Bronchial epithelial cell (primary cell): Measurements from ENCODE around the gene SLC22A3. TPM values are rescaled to one million over a fixed set of nuclear protein-coding genes. Genes with fewer than 3 reads are reported as not detected.

Experiments
- DNase-seq: peaks from one replicate; pipeline ENCODE4 v3.0.0-alpha.2; 2010; ENCODE audit warnings: low read depth
- FAIRE-seq: peaks from 2 replicates; lab custom pipeline; 2011; peaks lifted over from hg19 to GRCh38; lab: Jason Lieb, UNC
- H3K27me3 ChIP-seq: 2 replicates; pipeline ENCODE4 v1.5.1; 2011; ENCODE audit warnings: low read length; ENCODE audit not compliant: control insufficient read depth, insufficient read depth
- H3K36me3 ChIP-seq: 2 replicates; pipeline ENCODE4 v1.5.1; 2011; ENCODE audit warnings: low read length; ENCODE audit not compliant: control insufficient read depth, insufficient read depth
- H3K4me3 ChIP-seq: 2 replicates; pipeline ENCODE4 v1.5.1; 2011; ENCODE audit warnings: mild to moderate bottlenecking, low read depth, low read length, control low read depth
- CTCF ChIP-seq: IDR thresholded peaks from 2 replicates; pipeline ENCODE4 v1.5.1; 2011; ENCODE audit warnings: mild to moderate bottlenecking, moderate library complexity, low read length, control low read depth, inconsistent platforms; ENCODE audit not compliant: insufficient read depth, severe bottlenecking
- total RNA-seq: library from RNA; depleted of rRNA; stranded (reverse); fragments of >200 nt; gene quantifications from 2 replicates; pipeline ENCODE4 v1.2.1, GENCODE V29; 2014

SLC22A3 gene
- total RNA-seq, 1 donor from 2014 or later: 8.2 TPM

DNA sequence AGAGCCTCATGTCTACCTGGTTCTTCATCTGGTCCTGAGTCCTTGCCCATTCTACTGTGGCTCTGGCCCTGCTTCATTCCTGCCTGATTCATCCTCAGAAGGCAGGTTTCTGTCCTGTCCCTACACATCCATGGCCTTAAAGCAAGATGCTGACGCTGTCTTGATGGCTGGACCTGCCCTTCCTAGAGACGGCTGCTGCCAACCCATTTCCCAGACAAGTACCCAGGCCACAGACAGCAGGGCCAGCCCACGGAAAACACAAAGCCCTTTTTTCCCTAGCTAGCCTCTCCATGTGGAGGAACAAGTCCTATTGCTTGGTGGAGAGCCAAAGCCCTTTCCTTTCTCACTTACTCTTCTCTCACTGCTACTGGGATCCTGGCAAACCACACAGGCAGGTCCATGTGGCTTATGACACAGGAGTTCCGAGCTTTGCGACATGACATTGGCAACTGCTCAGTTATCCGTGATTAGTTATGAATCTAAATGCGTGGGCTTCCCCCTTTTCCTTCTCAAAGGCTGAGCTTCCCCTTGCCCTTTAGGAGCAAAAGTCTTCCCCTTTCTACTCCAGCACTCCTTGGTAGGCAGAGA is 72.9 kb downstream of the SLC22A3 start:
- DNase-seq: peak; percentile 66
- Histone ChIP-seq H3K36me3 (no peaks in the 10 kb centered on the region), H3K4me3 (no peak overlapping the region), H3K27me3 (no peaks in the 10 kb centered on the region)
- no peak for TF ChIP-seq CTCF
- FAIRE-seq: no peak

DNA sequence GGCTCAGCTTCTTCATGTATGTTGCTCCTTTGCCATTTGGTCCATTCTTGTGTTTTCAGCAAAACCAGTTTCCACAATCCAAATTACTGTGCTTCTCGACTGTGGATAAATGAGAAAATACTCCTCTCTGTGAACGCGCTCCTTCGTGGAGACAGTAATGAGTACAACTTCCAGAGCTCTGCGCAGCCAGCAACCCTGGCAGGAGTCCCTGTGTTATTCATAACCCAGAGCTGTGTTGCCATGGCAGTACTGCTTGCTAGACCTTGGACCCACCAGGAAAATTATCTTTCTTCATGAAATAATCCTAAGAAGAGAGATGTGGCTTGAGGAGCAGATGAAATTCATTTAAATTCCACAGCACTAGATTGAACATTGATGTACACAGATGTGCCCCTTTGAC is 73.7 kb downstream of the SLC22A3 start:
- H3K27me3 ChIP-seq: no peaks in the 10 kb centered on the region
- TF ChIP-seq CTCF: no peak
- no peak overlapping the region for H3K4me3 ChIP-seq
- H3K36me3 ChIP-seq: no peaks in the 10 kb centered on the region
- FAIRE-seq (no peak), DNase-seq (no peak)

DNA sequence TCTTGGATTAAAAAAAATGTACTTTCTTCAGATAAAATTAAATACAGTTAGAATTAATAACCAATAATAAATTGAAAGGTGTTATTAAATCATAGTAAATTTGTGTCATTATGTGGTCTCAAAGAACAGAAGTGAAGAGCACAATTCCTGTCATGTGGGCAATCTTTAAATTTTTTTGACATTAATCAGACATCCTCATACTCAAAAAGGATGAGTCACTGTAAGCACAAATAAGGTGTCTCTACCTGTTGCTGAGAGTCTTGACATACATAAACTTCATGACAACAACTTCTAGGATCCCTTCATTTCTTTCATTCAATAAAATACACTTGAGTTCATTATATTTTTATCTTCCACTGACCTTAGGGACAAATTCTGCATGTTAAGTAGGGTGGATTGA is 76.1 kb downstream of the SLC22A3 start:
- H3K36me3 ChIP-seq: no peaks in the 10 kb centered on the region
- no peak for TF ChIP-seq CTCF
- H3K27me3 ChIP-seq: no peaks in the 10 kb centered on the region
- DNase-seq (peak; percentile 86), FAIRE-seq (no peak)
- no peak overlapping the region for H3K4me3 ChIP-seq

DNA sequence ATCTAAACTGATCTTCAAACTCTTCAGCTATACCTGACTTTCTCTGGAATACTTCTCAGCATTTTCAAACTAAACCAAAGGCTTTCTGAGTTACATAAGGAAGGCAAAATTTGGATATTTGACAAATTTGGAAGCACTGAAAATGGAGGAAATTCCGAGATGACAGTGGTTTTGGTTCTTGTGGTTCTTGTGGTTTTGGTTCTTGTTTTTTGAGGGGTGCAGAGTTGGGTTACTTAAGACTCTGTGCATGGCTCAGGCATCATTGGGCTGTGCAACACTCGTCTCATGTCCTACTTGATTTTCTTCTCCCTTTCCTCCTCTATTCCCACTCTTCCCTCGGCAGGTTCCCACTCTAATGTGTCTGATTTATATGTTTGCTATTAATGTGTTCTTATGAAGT is 78.0 kb downstream of the SLC22A3 start:
- no peak for DNase-seq
- peak; percentile 7 for FAIRE-seq
- Histone ChIP-seq H3K27me3 (no peaks in the 10 kb centered on the region), H3K36me3 (no peaks in the 10 kb centered on the region), H3K4me3 (no peak overlapping the region)
- no peak for TF ChIP-seq CTCF

DNA sequence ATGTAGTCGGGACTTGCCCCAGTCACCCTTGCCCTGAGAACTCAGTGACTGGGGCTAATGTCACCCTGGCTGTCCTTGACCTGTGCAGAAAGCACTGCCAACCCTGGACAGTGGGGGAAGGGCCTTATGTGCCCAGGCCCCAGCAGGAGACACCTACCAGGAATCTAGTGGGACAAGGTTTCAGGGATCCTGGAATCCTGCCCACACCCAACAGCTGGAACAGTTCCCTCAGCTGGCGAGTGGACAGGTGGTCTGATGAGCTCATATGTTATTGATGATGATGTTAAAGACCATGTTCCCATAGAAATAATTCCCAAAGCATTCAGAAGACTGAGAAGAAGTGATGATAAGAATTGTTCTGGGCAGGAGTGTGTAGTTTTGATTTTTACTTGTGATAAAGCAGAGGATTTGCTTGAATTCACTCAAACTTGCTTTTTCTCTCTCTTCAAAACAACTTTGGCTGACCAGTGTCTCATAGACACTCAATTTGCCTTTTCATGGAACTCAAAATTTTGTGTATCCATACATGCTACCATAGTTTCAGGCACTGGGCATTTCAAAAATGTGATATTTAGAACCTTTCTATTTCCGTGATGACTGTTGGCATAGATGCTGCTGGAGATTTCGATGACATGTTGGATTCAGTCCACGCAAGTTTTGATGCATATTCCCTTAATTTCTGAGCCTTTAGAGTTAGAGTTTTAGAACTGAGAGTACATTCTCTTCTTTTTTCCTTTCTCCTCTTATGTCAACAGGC is 79.3 kb downstream of the SLC22A3 start:
- DNase-seq (no peak), FAIRE-seq (no peak)
- Histone ChIP-seq H3K27me3 (no peaks in the 10 kb centered on the region), H3K4me3 (no peak overlapping the region), H3K36me3 (no peaks in the 10 kb centered on the region)
- TF ChIP-seq CTCF: no peak
